A549 (cell line): Measurements from ENCODE around the gene PLA2G5. TPM values are rescaled to one million over a fixed set of nuclear protein-coding genes. Genes with fewer than 3 reads are reported as not detected.

Experiments
- ATAC-seq, 2 experiments: fragments of 200-7000 bp in 1 of 2; fragments of >200 bp in 1 of 2; cut with Nextera tagmentation in 1 of 2; cut with Tn5 transposase in 1 of 2; 3 replicates each; pipeline versions ENCODE4 v1.8.0 to v1.9.1; 2018 to 2020; ENCODE audit warnings: mild to moderate bottlenecking in 1 of 2, moderate library complexity in 1 of 2
- CTCF ChIA-PET: fragments of 300-600 bp; sonication (Branson Sonifier 250); formaldehyde crosslinking; extraction: SDS; loops from one replicate; lab custom pipeline; 2021; ENCODE audit warnings: antibody characterized with exemption, inconsistent platforms; lab: Yijun Ruan, JAX
- POLR2A ChIA-PET: fragments of 350-600 bp; formaldehyde crosslinking; extraction: SDS; loops from one replicate; lab custom pipeline; 2021; ENCODE audit warnings: antibody characterized with exemption, inconsistent platforms; lab: Yijun Ruan, JAX
- DNase-seq, 2 experiments: peaks; one replicate each; pipeline versions ENCODE4 v3.0.0 to v3.0.0-alpha.2; 2011 to 2016; ENCODE audit warnings: low read depth in 1 of 2, low spot score in 1 of 2
- FAIRE-seq: peaks from 2 replicates; lab custom pipeline; 2011; peaks lifted over from hg19 to GRCh38; lab: Jason Lieb, UNC
- H3K27ac ChIP-seq, 2 experiments: fragments of >200 bp; sonication (Bioruptor Twin); formaldehyde crosslinking; 3 replicates each; pipeline ENCODE4 v1.5.1; 2016 to 2017
- H3K4me1 ChIP-seq: fragments of >200 bp; sonication (Bioruptor Twin); formaldehyde crosslinking; 3 replicates; pipeline ENCODE4 v1.6.1; 2016
- H3K4me2 ChIP-seq: fragments of >200 bp; sonication (Bioruptor Twin); formaldehyde crosslinking; 3 replicates; pipeline ENCODE4 v1.6.1; 2016
- H3K4me3 ChIP-seq: fragments of >200 bp; sonication (Bioruptor Twin); formaldehyde crosslinking; 3 replicates; pipeline ENCODE4 v1.5.1; 2016
- H3K9me3 ChIP-seq: fragments of >200 bp; sonication (Bioruptor Twin); formaldehyde crosslinking; 3 replicates; pipeline ENCODE4 v1.6.1; 2016
- CEBPB ChIP-seq, 2 experiments: fragments of >200 bp in 1 of 2; sonication (Bioruptor Twin) in 1 of 2; formaldehyde crosslinking in 1 of 2; IDR thresholded peaks; 2 replicates each; pipeline ENCODE4 v1.6.1; 2012 to 2016
- EHMT2 ChIP-seq: fragments of 200-600 bp; sonication (generic); IDR thresholded peaks from 2 replicates; pipeline ENCODE4 v1.6.1; 2016; ENCODE audit warnings: antibody characterized with exemption, low read depth, mild to moderate bottlenecking, moderate library complexity
- ELK1 ChIP-seq: fragments of 150-350 bp; IDR thresholded peaks from 2 replicates; pipeline ENCODE4 v1.6.1; 2014; ENCODE audit warnings: low read depth, mild to moderate bottlenecking, low read length
- ESRRA ChIP-seq: fragments of 150-350 bp; IDR thresholded peaks from 2 replicates; pipeline ENCODE4 v1.6.1; 2014; ENCODE audit warnings: mild to moderate bottlenecking, low read length, borderline replicate concordance
- GATA3 ChIP-seq: IDR thresholded peaks from 2 replicates; pipeline ENCODE4 v1.6.1; 2012; ENCODE audit warnings: borderline replicate concordance
- HOXB13 ChIP-seq: fragments of 250-450 bp; sonication (Bioruptor Pico); IDR thresholded peaks from 2 replicates; pipeline ENCODE4 v1.5.0; 2020; ENCODE audit warnings: low read depth, mild to moderate bottlenecking, moderate library complexity
- JUNB ChIP-seq: fragments of >200 bp; sonication (Bioruptor Twin); formaldehyde crosslinking; IDR thresholded peaks from 2 replicates; pipeline ENCODE4 v1.6.1; 2016
- KDM5A ChIP-seq: fragments of 200-600 bp; sonication (generic); IDR thresholded peaks from 2 replicates; pipeline ENCODE4 v1.6.1; 2016; ENCODE audit warnings: antibody characterized with exemption, mild to moderate bottlenecking
- MAX ChIP-seq: IDR thresholded peaks from 2 replicates; pipeline ENCODE4 v1.6.1; 2012
- MYC ChIP-seq: IDR thresholded peaks from 2 replicates; pipeline ENCODE4 v1.6.1; 2012; ENCODE audit warnings: mild to moderate bottlenecking, inconsistent platforms, low read length, improper control_type of control experiment, borderline replicate concordance
- POLR2AphosphoS2 ChIP-seq: conservative IDR thresholded peaks from 2 replicates; pipeline ENCODE4 v1.6.1; 2012; ENCODE audit warnings: low read length, improper control_type of control experiment, inconsistent platforms
- RAD21 ChIP-seq, 2 experiments: fragments of >200 bp in 1 of 2; sonication (Bioruptor Twin) in 1 of 2; formaldehyde crosslinking in 1 of 2; IDR thresholded peaks in 1 of 2; conservative IDR thresholded peaks in 1 of 2; 2 replicates in 1 of 2; 3 replicates in 1 of 2; pipeline ENCODE4 v1.6.1; 2012 to 2018; ENCODE audit warnings: inconsistent platforms in 1 of 2
- SREBF2 ChIP-seq: fragments of 450-650 bp; IDR thresholded peaks from 2 replicates; pipeline ENCODE4 v1.6.1; 2014; ENCODE audit warnings: mild to moderate bottlenecking, moderate library complexity
- TFCP2L1 ChIP-seq: fragments of 250-450 bp; sonication (Bioruptor Pico); IDR thresholded peaks from 2 replicates; pipeline ENCODE4 v1.5.0; 2021; ENCODE audit warnings: mild to moderate bottlenecking
- ZFP36 ChIP-seq: fragments of 450-650 bp; IDR thresholded peaks from 2 replicates; pipeline ENCODE4 v1.6.1; 2014; ENCODE audit warnings: borderline replicate concordance; ENCODE audit not compliant: partially characterized antibody
- WGBS: methylation state at CpG from one replicate; pipeline ENCODE4 v1.1.6; 2017; ENCODE audit errors: missing lambda C conversion rate; 5-methylcytosine and 5-hydroxymethylcytosine counted together
- polyA plus RNA-seq, 4 experiments: library from polyadenylated mRNA; depleted of rRNA in 3 of 4; stranded (reverse); fragments of >200 nt; fragmentation: RNase III in 1 of 4; extraction: RNeasy Plus Mini Kit Qiagen cat#74134 plus additional on column Dnase treatment in 1 of 4; gene quantifications; 2 replicates in 3 of 4; 3 replicates in 1 of 4; pipeline ENCODE4 v1.2.3, GENCODE V29; 2011 to 2017

Gene PLA2G5
- polyA plus RNA-seq, 2 of the 4 experiments (the other 2 are of a cell fraction): not detected

GRCh38 chr1:20141001-20141400 is 71.0 kb downstream of the PLA2G5 start:
- FAIRE-seq (no peak), DNase-seq (no peak), ATAC-seq (no peak)
- Histone ChIP-seq H3K4me3 (no peak overlapping the region), H3K9me3 (no peaks in the 10 kb centered on the region), H3K27ac (no peak overlapping the region), H3K4me1 (no peaks in the 10 kb centered on the region), H3K4me2 (no peak overlapping the region)
- ChIA-PET POLR2A (no interaction called here), CTCF (no interaction called here)
- TF ChIP-seq MYC: no peak
- TF ChIP-seq KDM5A: no peak
- 47% methylated on average over 9 of the region's 9 CpGs for WGBS

GRCh38 chr1:20141466-20141865 is 71.5 kb downstream of the PLA2G5 start:
- FAIRE-seq: no peak

More at GRCh38 chr1:20141466-20141865, 71.5 kb downstream of the PLA2G5 start:
- Histone ChIP-seq H3K9me3 (no peaks in the 10 kb centered on the region), H3K4me1 (no peaks in the 10 kb centered on the region), H3K27ac (no peak overlapping the region)
- WGBS: 39% methylated on average over 3 of the region's 7 CpGs
- POLR2A ChIA-PET: no interaction called here
- CTCF ChIA-PET: no interaction called here
- no peak for TF ChIP-seq RAD21 (conservative IDR thresholded peaks at IDR 0.05 in 1 of 2, IDR thresholded peaks at IDR 0.05 in 1 of 2)
- TF ChIP-seq MAX: no peak
- no peak for TF ChIP-seq EHMT2
- TF ChIP-seq ZFP36: no peak
- no peak for TF ChIP-seq ESRRA
- TF ChIP-seq CEBPB (IDR thresholded peaks at IDR 0.05): no peak
- no peak for TF ChIP-seq JUNB
- TF ChIP-seq SREBF2: no peak
- no peak for TF ChIP-seq GATA3
- no peak for TF ChIP-seq HOXB13 (CRISPR knock-in tag)
- no peak for TF ChIP-seq TFCP2L1
- no peak for TF ChIP-seq POLR2AphosphoS2
- TF ChIP-seq ELK1: no peak
- TF ChIP-seq, all 56 proteins: peak for 0
- DNase-seq (no peak), ATAC-seq (no peak)
- Histone ChIP-seq H3K4me3 (no peak overlapping the region), H3K4me2 (no peak overlapping the region)

Other genes with a start within 250 kb of the PLA2G5 start
- 4.5 and 4.9 TPM in 2 replicates for gene OTUD3, start 187.8 kb upstream of the PLA2G5 start, polyA plus RNA-seq (2011; rRNA removed)
- gene OTUD3, start 187.8 kb upstream of the PLA2G5 start, polyA plus RNA-seq (2017; fragmentation: RNase III; extraction: RNeasy Plus Mini Kit Qiagen cat#74134 plus additional on column Dnase treatment): 3.1 to 3.6 TPM (median 3.5 TPM) in 3 replicates
- gene PLA2G2E, start 146.6 kb upstream of the PLA2G5 start, polyA plus RNA-seq (2011; rRNA removed): not detected in 2 replicates
- gene PLA2G2E, start 146.6 kb upstream of the PLA2G5 start, polyA plus RNA-seq (2017; fragmentation: RNase III; extraction: RNeasy Plus Mini Kit Qiagen cat#74134 plus additional on column Dnase treatment): not detected in 3 replicates
- gene PLA2G2A, start 90.6 kb upstream of the PLA2G5 start, polyA plus RNA-seq (2011; rRNA removed): 0.21 TPM in 1 of 2 replicates, not detected in the other
- gene PLA2G2A, start 90.6 kb upstream of the PLA2G5 start, polyA plus RNA-seq (2017; fragmentation: RNase III; extraction: RNeasy Plus Mini Kit Qiagen cat#74134 plus additional on column Dnase treatment): 0.13 TPM in 2 of 3 replicates, not detected in the other
- not detected in 2 replicates for gene PLA2G2D, start 49.3 kb downstream of the PLA2G5 start, polyA plus RNA-seq (2011; rRNA removed)
- not detected in 3 replicates for gene PLA2G2D, start 49.3 kb downstream of the PLA2G5 start, polyA plus RNA-seq (2017; fragmentation: RNase III; extraction: RNeasy Plus Mini Kit Qiagen cat#74134 plus additional on column Dnase treatment)
- gene PLA2G2F, start 69.1 kb downstream of the PLA2G5 start, polyA plus RNA-seq (2011; rRNA removed): not detected in 2 replicates
- not detected in 3 replicates for gene PLA2G2F, start 69.1 kb downstream of the PLA2G5 start, polyA plus RNA-seq (2017; fragmentation: RNase III; extraction: RNeasy Plus Mini Kit Qiagen cat#74134 plus additional on column Dnase treatment)
- 0.01 TPM in 1 of 2 replicates, not detected in the other for gene UBXN10, start 115.9 kb downstream of the PLA2G5 start, polyA plus RNA-seq (2011; rRNA removed)
- not detected in 3 replicates for gene UBXN10, start 115.9 kb downstream of the PLA2G5 start, polyA plus RNA-seq (2017; fragmentation: RNase III; extraction: RNeasy Plus Mini Kit Qiagen cat#74134 plus additional on column Dnase treatment)
- not detected in 2 replicates for gene PLA2G2C, start 116.3 kb downstream of the PLA2G5 start, polyA plus RNA-seq (2011; rRNA removed)
- not detected in 3 replicates for gene PLA2G2C, start 116.3 kb downstream of the PLA2G5 start, polyA plus RNA-seq (2017; fragmentation: RNase III; extraction: RNeasy Plus Mini Kit Qiagen cat#74134 plus additional on column Dnase treatment)
- not detected in 2 replicates for gene VWA5B1, start 220.7 kb downstream of the PLA2G5 start, polyA plus RNA-seq (2011; rRNA removed)
- gene VWA5B1, start 220.7 kb downstream of the PLA2G5 start, polyA plus RNA-seq (2017; fragmentation: RNase III; extraction: RNeasy Plus Mini Kit Qiagen cat#74134 plus additional on column Dnase treatment): not detected in 3 replicates